Measurements from ENCODE around the gene EIF4E2.
"Not testable (repeated sequence)": the region's sequence is repeated elsewhere in the genome, so short reads cannot be mapped to it uniquely, and the experiment has no call there.

DNA sequence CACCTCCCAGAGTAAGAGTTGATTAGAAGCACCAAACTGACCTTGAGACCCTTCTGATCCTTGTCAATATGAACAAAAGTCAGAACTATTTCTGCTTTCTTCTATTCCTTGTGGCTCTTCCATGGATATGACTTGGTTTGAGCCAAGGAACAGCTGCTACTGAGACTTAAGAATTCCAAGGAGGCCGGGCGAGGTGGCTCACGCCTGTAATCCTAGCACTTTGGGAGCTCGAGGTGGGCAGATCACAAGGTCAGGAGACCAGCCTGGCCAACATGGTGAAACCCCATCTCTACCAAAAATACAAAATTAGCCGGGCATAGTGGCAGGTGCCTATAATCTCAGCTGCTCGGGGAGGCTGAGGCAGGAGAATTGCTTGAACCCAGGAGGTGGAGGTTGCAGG is 20.0 kb downstream of the EIF4E2 start:
- TF ChIP-seq, protein P1, sequence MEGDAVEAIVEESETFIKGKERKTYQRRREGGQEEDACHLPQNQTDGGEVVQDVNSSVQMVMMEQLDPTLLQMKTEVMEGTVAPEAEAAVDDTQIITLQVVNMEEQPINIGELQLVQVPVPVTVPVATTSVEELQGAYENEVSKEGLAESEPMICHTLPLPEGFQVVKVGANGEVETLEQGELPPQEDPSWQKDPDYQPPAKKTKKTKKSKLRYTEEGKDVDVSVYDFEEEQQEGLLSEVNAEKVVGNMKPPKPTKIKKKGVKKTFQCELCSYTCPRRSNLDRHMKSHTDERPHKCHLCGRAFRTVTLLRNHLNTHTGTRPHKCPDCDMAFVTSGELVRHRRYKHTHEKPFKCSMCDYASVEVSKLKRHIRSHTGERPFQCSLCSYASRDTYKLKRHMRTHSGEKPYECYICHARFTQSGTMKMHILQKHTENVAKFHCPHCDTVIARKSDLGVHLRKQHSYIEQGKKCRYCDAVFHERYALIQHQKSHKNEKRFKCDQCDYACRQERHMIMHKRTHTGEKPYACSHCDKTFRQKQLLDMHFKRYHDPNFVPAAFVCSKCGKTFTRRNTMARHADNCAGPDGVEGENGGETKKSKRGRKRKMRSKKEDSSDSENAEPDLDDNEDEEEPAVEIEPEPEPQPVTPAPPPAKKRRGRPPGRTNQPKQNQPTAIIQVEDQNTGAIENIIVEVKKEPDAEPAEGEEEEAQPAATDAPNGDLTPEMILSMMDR (IDR thresholded peaks at IDR 0.05): not testable (repeated sequence)
- not testable (repeated sequence) for TF ChIP-seq EZH2 (IDR thresholded peaks at IDR 0.05)
